B cell (primary cell): ENCODE measurements around the gene DIP2B. TPM values are rescaled to one million over a fixed set of nuclear protein-coding genes. Genes with fewer than 3 reads are reported as not detected.

Experiments
- ATAC-seq: fragments of 200-7000 bp; cut with Tn5 transposase; one replicate; pipeline ENCODE4 v1.10.0; 2021; ENCODE audit warnings: low read depth, mild to moderate bottlenecking, moderate number of reproducible peaks, moderate library complexity
- CTCF ChIA-PET: fragments of 350-600 bp; sonication (Branson Sonifier 250); formaldehyde crosslinking; loops from one replicate; lab custom pipeline; 2021; ENCODE audit warnings: antibody characterized with exemption, inconsistent platforms; lab: Charles Lee
- POLR2A ChIA-PET: fragments of 350-600 bp; sonication (Branson Sonifier 250); formaldehyde crosslinking; loops from one replicate; lab custom pipeline; 2021; ENCODE audit warnings: antibody characterized with exemption; lab: Charles Lee
- DNase-seq: peaks from one replicate; pipeline ENCODE4 v3.0.0; 2013
- H2AFZ ChIP-seq: 2 replicates; pipeline ENCODE4 v1.6.1; 2012; ENCODE audit warnings: mild to moderate bottlenecking, low read depth, low read length; ENCODE audit not compliant: insufficient read depth, poor library complexity, severe bottlenecking
- H3K27ac ChIP-seq, 2 donors: 1 replicate in 1 of 2; 2 replicates in 1 of 2; pipeline ENCODE4 v1.5.1; 2012 to 2013; ENCODE audit warnings: low read length in 2 of 2, mild to moderate bottlenecking in 2 of 2, moderate library complexity in 1 of 2
- H3K27me3 ChIP-seq, 4 experiments: fragments of 200-600 bp in 1 of 4; sonication (generic) in 1 of 4; replicated peaks in 1 of 4; 1 replicate in 2 of 4; 2 replicates in 2 of 4; pipeline versions ENCODE4 v1.6.1 to v1.7.0; 2013 to 2016; ENCODE audit warnings: low read length in 3 of 4, mild to moderate bottlenecking in 2 of 4, mixed read lengths in 1 of 4, moderate library complexity in 1 of 4; ENCODE audit not compliant: insufficient read depth in 4 of 4, control insufficient read depth in 3 of 4; ENCODE audit errors: control extremely low read depth in 1 of 4
- H3K36me3 ChIP-seq, 2 experiments: replicated peaks in 1 of 2; 1 replicate in 1 of 2; 2 replicates in 1 of 2; pipeline versions ENCODE4 v1.6.1 to v1.7.1; 2013; ENCODE audit warnings: low read length in 1 of 2; ENCODE audit not compliant: insufficient read depth in 2 of 2, control insufficient read depth in 1 of 2; ENCODE audit errors: control extremely low read depth in 1 of 2, extremely low read depth in 1 of 2
- H3K4me1 ChIP-seq, 2 donors: fragments of 200-600 bp in 1 of 2; sonication (generic) in 1 of 2; 1 replicate in 1 of 2; 2 replicates in 1 of 2; pipeline versions ENCODE4 v1.5.1 to v1.6.1; 2013 to 2017; ENCODE audit warnings: low read length in 2 of 2; ENCODE audit not compliant: control insufficient read depth in 2 of 2, insufficient read depth in 2 of 2
- H3K4me2 ChIP-seq: replicated peaks from 2 replicates; pipeline ENCODE3; 2012; ENCODE audit warnings: mild to moderate bottlenecking, low read depth, low read length; ENCODE audit not compliant: poor library complexity, severe bottlenecking
- H3K4me3 ChIP-seq, 5 experiments: fragments of 200-600 bp in 1 of 5; sonication (generic) in 1 of 5; 1 replicate in 3 of 5; 2 replicates in 2 of 5; pipeline versions ENCODE4 v1.5.1 to v1.7.0; 2011 to 2016; ENCODE audit warnings: low read length in 4 of 5, mild to moderate bottlenecking in 4 of 5, low read depth in 2 of 5, control low read depth in 1 of 5, moderate library complexity in 1 of 5; ENCODE audit not compliant: insufficient read depth in 1 of 5; ENCODE audit errors: control extremely low read depth in 1 of 5, extremely low read depth in 1 of 5
- H3K79me2 ChIP-seq: fragments of 200-600 bp; sonication (generic); one replicate; pipeline ENCODE4 v1.6.0; 2016; ENCODE audit warnings: low read length; ENCODE audit not compliant: control insufficient read depth, insufficient read depth
- H3K9ac ChIP-seq: fragments of 200-600 bp; sonication (generic); 2 replicates; pipeline ENCODE4 v1.6.1; 2017; ENCODE audit warnings: mild to moderate bottlenecking, low read length, moderate library complexity
- H3K9me3 ChIP-seq, 3 donors: one replicate each; pipeline versions ENCODE4 v1.6.1 to v1.7.1; 2013; ENCODE audit warnings: low read length in 2 of 3; ENCODE audit not compliant: control insufficient read depth in 2 of 3, insufficient read depth in 1 of 3; ENCODE audit errors: control extremely low read depth in 1 of 3
- H4K20me1 ChIP-seq: 2 replicates; pipeline ENCODE4 v1.6.0; 2012; ENCODE audit warnings: mild to moderate bottlenecking, low read length; ENCODE audit not compliant: insufficient read depth, control insufficient read depth, poor library complexity, severe bottlenecking
- H3K27ac Mint-ChIP-seq: one replicate; pipeline ENCODE4 v1.8.0; 2021; ENCODE audit warnings: mixed read lengths
- H3K27me3 Mint-ChIP-seq: one replicate; pipeline ENCODE4 v1.8.0; 2021; ENCODE audit warnings: mixed read lengths
- H3K4me1 Mint-ChIP-seq: one replicate; pipeline ENCODE4 v1.8.0; 2021; ENCODE audit warnings: mixed read lengths
- H3K4me3 Mint-ChIP-seq: one replicate; pipeline ENCODE4 v1.8.0; 2021; ENCODE audit warnings: mixed read lengths
- H3K9me3 Mint-ChIP-seq: one replicate; pipeline ENCODE4 v1.8.0; 2022; ENCODE audit warnings: mixed read lengths; ENCODE audit not compliant: insufficient read depth
- CTCF ChIP-seq: fragments of 200-600 bp; IDR thresholded peaks from one replicate; pipeline ENCODE4 v1.8.0; 2022; ENCODE audit warnings: antibody characterized with exemption, mild to moderate bottlenecking
- EZH2 ChIP-seq: IDR thresholded peaks from 2 replicates; pipeline ENCODE4 v1.6.1; 2012; ENCODE audit warnings: borderline replicate concordance, low read depth, mild to moderate bottlenecking, moderate library complexity, low read length; ENCODE audit not compliant: insufficient read depth, poor library complexity, severe bottlenecking
- WGBS: methylation state at CpG from one replicate; pipeline ENCODE4 v1.1.5; 2013; ENCODE audit warnings: missing lambda C conversion rate; ENCODE audit not compliant: insufficient coverage; 5-methylcytosine and 5-hydroxymethylcytosine counted together
- intact Hi-C: fragments of 100-400 bp; cut with micrococcal nuclease; formaldehyde crosslinking; loops from one replicate; pipeline ENCODE4 v1.10.0; 2022
- polyA plus RNA-seq: library from polyadenylated mRNA; depleted of rRNA; stranded (reverse); fragments of >200 nt; gene quantifications from 2 replicates; pipeline ENCODE4 v1.2.3, GENCODE V29; 2012
- total RNA-seq, 2 donors: library from RNA; stranded (reverse); fragments of 120-200 nt in 1 of 2; gene quantifications; 1 replicate in 1 of 2; 2 replicates in 1 of 2; pipeline versions ENCODE4 v1.2.3 to v1.2.4, GENCODE V29; 2013 to 2022

Gene DIP2B
- total and polyA plus RNA-seq, 2 donors (not counting 1 experiment from before 2014, with no cell fraction given) = 16.4 to 38.8 TPM

- Mint-ChIP-seq H3K27me3 (no peaks in the 10 kb centered on the region), H3K4me1 (peaks cover 67% of the 10 kb centered on the region), H3K4me3 (no peak overlapping the region), H3K9me3 (no peaks in the 10 kb centered on the region), H3K27ac (no peak overlapping the region)
- 94% methylated on average over 2 of the region's 4 CpGs for WGBS
- no peak overlapping the region for H3K4me3 ChIP-seq
- intact Hi-C loops = no loop called here
- no peak overlapping the region for H3K4me2 ChIP-seq
- peaks cover 85% of the 10 kb centered on the region for H4K20me1 ChIP-seq
- H3K9ac ChIP-seq = peak overlapping the region; percentile 1
- ChIA-PET POLR2A (no interaction called here), CTCF (interaction anchor here (0.7 to 1.7 kb wide), 3 partner anchors 15 to 67 kb away, joined by 3 to 5 read pairs (median 3); no protein-coding TSS in a partner anchor)
- ATAC-seq = no peak
- peaks cover 27 to 41% of the 10 kb centered on the region in 2 donors for H3K4me1 ChIP-seq
- TF ChIP-seq EZH2 (no peak), CTCF (no peak)
- H2AFZ ChIP-seq = no peak overlapping the region
- peaks cover 0 to 4% (median 0%) of the 10 kb centered on the region in 3 donors for H3K9me3 ChIP-seq
- peak overlapping the region in 1 of 2 donors; percentile 57 for H3K27ac ChIP-seq
- H3K36me3 ChIP-seq = peaks cover 0 to 3% of the 10 kb centered on the region in 2 experiments
- no peaks in the 10 kb centered on the region for H3K27me3 ChIP-seq
- H3K79me2 ChIP-seq = peaks cover 98% of the 10 kb centered on the region
- no peak for DNase-seq
Measured at GRCh38 chr12:50568338-50569091, 63.7 kb downstream of the DIP2B start.

- WGBS = 67% methylated on average over 1 of the region's 2 CpGs
- intact Hi-C loops = no loop called here
- no peaks in the 10 kb centered on the region for H3K27me3 ChIP-seq
- Mint-ChIP-seq H3K9me3 (no peaks in the 10 kb centered on the region), H3K4me3 (no peak overlapping the region), H3K4me1 (peaks cover 64% of the 10 kb centered on the region), H3K27ac (no peak overlapping the region), H3K27me3 (no peaks in the 10 kb centered on the region)
- H3K9ac ChIP-seq = no peak overlapping the region
- no peak for ATAC-seq
- H2AFZ ChIP-seq = no peak overlapping the region
- peaks cover 98% of the 10 kb centered on the region for H3K79me2 ChIP-seq
- POLR2A ChIA-PET = no interaction called here
- peaks cover 84% of the 10 kb centered on the region for H4K20me1 ChIP-seq
- peaks cover 23 to 35% of the 10 kb centered on the region in 2 donors for H3K4me1 ChIP-seq
- H3K36me3 ChIP-seq = no peaks in the 10 kb centered on the region
- CTCF ChIA-PET = interaction anchor here (0.6 to 1.7 kb wide), 2 partner anchors 66 to 83 kb away, joined by 3 read pairs; no protein-coding TSS in a partner anchor
- no peak for DNase-seq
- H3K27ac ChIP-seq = peak overlapping the region in 1 of 2 donors; percentile 24
- H3K4me3 ChIP-seq = no peak overlapping the region
- no peak overlapping the region for H3K4me2 ChIP-seq
- peaks cover 0 to 4% (median 0%) of the 10 kb centered on the region in 3 donors for H3K9me3 ChIP-seq
- no peak for TF ChIP-seq EZH2
- TF ChIP-seq CTCF = no peak
Measured at GRCh38 chr12:50569321-50569720, 64.5 kb downstream of the DIP2B start.
